ENCODE data around the gene PTRH1. TPM values are rescaled to one million over a fixed set of nuclear protein-coding genes. Genes with fewer than 3 reads are reported as not detected.
A peak's percentile ranks its signal among the peaks of the same experiment; 100 is the strongest.

The PTRH1 gene
- total and polyA plus RNA-seq, 12 donors: 3.4 to 48.8 (median 24.3) TPM

- DNase-seq: peak; percentile 97 to 99 (median 98)
- peak; percentile 88 to 94 for TF ChIP-seq POLR2A (IDR thresholded peaks at IDR 0.05)
- TF ChIP-seq, protein P1, sequence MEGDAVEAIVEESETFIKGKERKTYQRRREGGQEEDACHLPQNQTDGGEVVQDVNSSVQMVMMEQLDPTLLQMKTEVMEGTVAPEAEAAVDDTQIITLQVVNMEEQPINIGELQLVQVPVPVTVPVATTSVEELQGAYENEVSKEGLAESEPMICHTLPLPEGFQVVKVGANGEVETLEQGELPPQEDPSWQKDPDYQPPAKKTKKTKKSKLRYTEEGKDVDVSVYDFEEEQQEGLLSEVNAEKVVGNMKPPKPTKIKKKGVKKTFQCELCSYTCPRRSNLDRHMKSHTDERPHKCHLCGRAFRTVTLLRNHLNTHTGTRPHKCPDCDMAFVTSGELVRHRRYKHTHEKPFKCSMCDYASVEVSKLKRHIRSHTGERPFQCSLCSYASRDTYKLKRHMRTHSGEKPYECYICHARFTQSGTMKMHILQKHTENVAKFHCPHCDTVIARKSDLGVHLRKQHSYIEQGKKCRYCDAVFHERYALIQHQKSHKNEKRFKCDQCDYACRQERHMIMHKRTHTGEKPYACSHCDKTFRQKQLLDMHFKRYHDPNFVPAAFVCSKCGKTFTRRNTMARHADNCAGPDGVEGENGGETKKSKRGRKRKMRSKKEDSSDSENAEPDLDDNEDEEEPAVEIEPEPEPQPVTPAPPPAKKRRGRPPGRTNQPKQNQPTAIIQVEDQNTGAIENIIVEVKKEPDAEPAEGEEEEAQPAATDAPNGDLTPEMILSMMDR (IDR thresholded peaks at IDR 0.05): peak; percentile 92 to 99 (median 98)
- peak within 1 kb of the TSS; percentile 18 to 82 (median 54) for H3K4me3 ChIP-seq
- intact Hi-C loops (cut with DNase I): loop anchor here (2.0 to 10.0 kb wide), 5 partner anchors 143 to 230 kb away; no protein-coding TSS in a partner anchor
- 0 to 1% (median 0%) methylated on average over 11 to 76 of the region's 76 CpGs for WGBS, 4 donors
- H3K27me3 ChIP-seq: no peaks in the 10 kb centered on the region
- peaks cover 0 to 20% of the 10 kb centered on the region in 2 donors for H3K36me3 ChIP-seq (replicated peaks in 1 of 2)
- peak within 1 kb of the TSS; percentile 71 to 95 (median 89) for H3K27ac ChIP-seq
- no peaks in the 10 kb centered on the region for H3K9me3 ChIP-seq (replicated peaks in 1 of 3)
- H3K4me1 ChIP-seq (replicated peaks in 1 of 2): peaks cover 6 to 13% of the 10 kb centered on the region in 2 donors
These were observed 19.5 kb upstream of the PTRH1 start, which contains the start of gene TOR2A for GRCh38 chr9:127734747-127735529. TSS of gene TOR2A (minus strand) at chr9:127735294. CDS start at chr9:127735270, 24 bp downstream.

DNA sequence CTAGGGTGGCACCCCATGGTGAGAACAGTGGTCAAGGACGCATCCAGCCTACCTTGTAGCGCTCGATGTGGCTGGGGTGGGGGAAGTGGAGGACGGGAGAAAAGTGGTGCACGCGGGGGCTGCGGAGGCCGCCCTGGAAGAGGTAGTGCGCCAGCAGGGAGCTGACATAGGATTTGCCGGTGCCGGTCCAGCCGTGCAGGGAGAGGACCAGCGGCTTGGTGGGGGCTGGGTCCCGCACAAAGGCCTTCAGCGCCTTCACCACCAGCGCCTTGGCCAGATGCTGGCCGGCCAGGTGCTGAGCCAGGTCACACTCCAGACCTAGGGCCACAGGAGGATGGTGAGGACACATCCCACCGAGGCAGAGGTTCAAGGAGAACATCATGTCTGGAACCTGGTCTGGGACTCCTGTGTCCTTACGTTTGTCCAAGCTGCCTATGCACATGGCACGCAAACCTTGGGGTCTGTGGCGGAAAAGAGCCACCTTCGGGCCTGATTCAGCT lies 18.8 kb upstream of the PTRH1 start:
- peak overlapping the region in 3 of 5 donors; percentile 89 to 95 (median 93) for H3K27ac ChIP-seq
- intact Hi-C loops (cut with DNase I): loop anchor here (2.0 to 10.0 kb wide), 4 partner anchors 142 to 229 kb away; no protein-coding TSS in a partner anchor

GRCh38 chr9:127733614-127734013 lies 18.2 kb upstream of the PTRH1 start:
- H3K4me1 ChIP-seq (replicated peaks in 1 of 2): peaks cover 6 to 13% of the 10 kb centered on the region in 2 donors
- H3K27me3 ChIP-seq: no peaks in the 10 kb centered on the region
- H3K27ac ChIP-seq: no peak overlapping the region
- no peaks in the 10 kb centered on the region for H3K9me3 ChIP-seq (replicated peaks in 1 of 3)
- H3K36me3 ChIP-seq (replicated peaks in 1 of 2): peaks cover 0 to 20% of the 10 kb centered on the region in 2 donors
- no peak for DNase-seq
- H3K4me3 ChIP-seq: no peak overlapping the region
- TF ChIP-seq, protein P1 (IDR thresholded peaks at IDR 0.05): no peak
- TF ChIP-seq POLR2A (IDR thresholded peaks at IDR 0.05): no peak
- intact Hi-C loops (cut with DNase I): loop anchor here (2.0 to 10.0 kb wide), 4 partner anchors 141 to 229 kb away; no protein-coding TSS in a partner anchor
- 64 to 91% (median 79%) methylated on average over 2 of the region's 2 CpGs for WGBS, 4 donors

More for the DNA sequence above, 18.8 kb upstream of the PTRH1 start:
- TF ChIP-seq, protein P1 (IDR thresholded peaks at IDR 0.05): no peak
- no peak for TF ChIP-seq POLR2A (IDR thresholded peaks at IDR 0.05)
- Histone ChIP-seq H3K4me3 (peak overlapping the region in 2 of 4 donors; percentile 76 to 82), H3K36me3 (replicated peaks in 1 of 2) (peaks cover 0 to 20% of the 10 kb centered on the region in 2 donors), H3K27me3 (no peaks in the 10 kb centered on the region), H3K4me1 (replicated peaks in 1 of 2) (peaks cover 6 to 13% of the 10 kb centered on the region in 2 donors), H3K9me3 (replicated peaks in 1 of 3) (no peaks in the 10 kb centered on the region)
- WGBS, 4 donors: 33 to 54% (median 44%) methylated on average over 11 to 22 of the region's 22 CpGs
- DNase-seq: peak in 1 of 7 donors; percentile 48

GRCh38 chr9:127732444-127732843 lies 17.0 kb upstream of the PTRH1 start:
- H3K9me3 ChIP-seq (replicated peaks in 1 of 3): no peaks in the 10 kb centered on the region
- no peak overlapping the region for H3K27ac ChIP-seq
- TF ChIP-seq, protein P1 (IDR thresholded peaks at IDR 0.05): no peak
- no peak for TF ChIP-seq POLR2A (IDR thresholded peaks at IDR 0.05)
- H3K4me1 ChIP-seq (replicated peaks in 1 of 2): peaks cover 6 to 13% of the 10 kb centered on the region in 2 donors
- DNase-seq: no peak
- H3K4me3 ChIP-seq: no peak overlapping the region
- peaks cover 0 to 20% of the 10 kb centered on the region in 2 donors for H3K36me3 ChIP-seq (replicated peaks in 1 of 2)
- no peaks in the 10 kb centered on the region for H3K27me3 ChIP-seq
- WGBS, 4 donors: 87 to 96% (median 95%) methylated on average over 3 to 21 of the region's 21 CpGs
- intact Hi-C loops (cut with DNase I): loop anchor here (5.0 to 10.0 kb wide), 3 partner anchors 140 to 228 kb away; no protein-coding TSS in a partner anchor

Measured in adrenal gland (tissue), 12 donors.